ENCODE measurements around the gene GALNT18.

GALNT18 gene

DNA sequence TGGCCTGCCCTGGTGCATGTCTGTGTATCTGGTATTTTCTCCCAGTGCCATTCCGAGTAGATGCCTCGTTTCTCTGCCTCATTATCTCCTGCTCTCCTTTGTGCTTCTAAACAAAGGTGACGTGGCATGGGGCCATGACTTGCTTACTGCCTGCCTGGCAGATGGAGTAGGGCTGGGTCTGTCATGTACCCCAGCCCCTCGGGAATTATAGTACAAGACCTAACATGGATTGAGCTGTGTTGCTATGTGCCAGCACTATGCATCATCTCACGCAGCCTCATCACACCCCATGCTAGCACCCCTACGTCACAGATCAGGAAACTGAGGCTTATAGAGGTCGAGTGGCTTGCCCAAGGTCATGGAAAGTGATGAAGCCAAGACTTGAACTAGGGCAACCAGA lies 88.1 kb downstream of the GALNT18 start (continued):
- TF ChIP-seq IKZF3 (tag by site-specific recombination; IDR thresholded peaks at IDR 0.05) (no peak), ZNF19 (tag by site-specific recombination; IDR thresholded peaks at IDR 0.05; ENCODE audit: low read depth) (no peak), ZNF660 (tag by site-specific recombination; IDR thresholded peaks at IDR 0.05) (no peak), ZNF223 (tag by site-specific recombination; IDR thresholded peaks at IDR 0.05) (no peak), ZNF48 (tag by site-specific recombination; IDR thresholded peaks at IDR 0.05) (no peak), GFI1B (tag by site-specific recombination; IDR thresholded peaks at IDR 0.05) (no peak), SP3 (tag by site-specific recombination; IDR thresholded peaks at IDR 0.05) (no peak), ZNF792 (tag by site-specific recombination; IDR thresholded peaks at IDR 0.05) (no peak), ZBTB21 (tag by site-specific recombination; IDR thresholded peaks at IDR 0.05) (no peak), ZNF146 (tag by site-specific recombination; IDR thresholded peaks at IDR 0.05) (no peak)
- TF ChIP-seq, protein P1, sequence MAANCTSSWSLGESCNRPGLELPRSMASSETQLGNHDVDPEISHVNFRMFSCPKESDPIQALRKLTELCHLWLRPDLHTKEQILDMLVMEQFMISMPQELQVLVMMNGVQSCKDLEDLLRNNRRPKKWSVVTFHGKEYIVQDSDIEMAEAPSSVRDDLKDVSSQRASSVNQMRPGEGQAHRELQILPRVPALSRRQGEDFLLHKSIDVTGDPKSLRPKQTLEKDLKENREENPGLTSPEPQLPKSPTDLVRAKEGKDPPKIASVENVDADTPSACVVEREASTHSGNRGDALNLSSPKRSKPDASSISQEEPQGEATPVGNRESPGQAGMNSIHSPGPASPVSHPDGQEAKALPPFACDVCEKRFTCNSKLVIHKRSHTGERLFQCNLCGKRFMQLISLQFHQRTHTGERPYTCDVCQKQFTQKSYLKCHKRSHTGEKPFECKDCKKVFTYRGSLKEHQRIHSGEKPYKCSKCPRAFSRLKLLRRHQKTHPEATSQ (tag by site-specific recombination; IDR thresholded peaks at IDR 0.05), result no peak
- TF ChIP-seq, protein P2, sequence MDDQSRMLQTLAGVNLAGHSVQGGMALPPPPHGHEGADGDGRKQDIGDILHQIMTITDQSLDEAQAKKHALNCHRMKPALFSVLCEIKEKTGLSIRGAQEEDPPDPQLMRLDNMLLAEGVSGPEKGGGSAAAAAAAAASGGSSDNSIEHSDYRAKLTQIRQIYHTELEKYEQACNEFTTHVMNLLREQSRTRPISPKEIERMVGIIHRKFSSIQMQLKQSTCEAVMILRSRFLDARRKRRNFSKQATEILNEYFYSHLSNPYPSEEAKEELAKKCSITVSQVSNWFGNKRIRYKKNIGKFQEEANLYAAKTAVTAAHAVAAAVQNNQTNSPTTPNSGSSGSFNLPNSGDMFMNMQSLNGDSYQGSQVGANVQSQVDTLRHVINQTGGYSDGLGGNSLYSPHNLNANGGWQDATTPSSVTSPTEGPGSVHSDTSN (CRISPR knock-in tag; IDR thresholded peaks at IDR 0.05), result no peak

DNA sequence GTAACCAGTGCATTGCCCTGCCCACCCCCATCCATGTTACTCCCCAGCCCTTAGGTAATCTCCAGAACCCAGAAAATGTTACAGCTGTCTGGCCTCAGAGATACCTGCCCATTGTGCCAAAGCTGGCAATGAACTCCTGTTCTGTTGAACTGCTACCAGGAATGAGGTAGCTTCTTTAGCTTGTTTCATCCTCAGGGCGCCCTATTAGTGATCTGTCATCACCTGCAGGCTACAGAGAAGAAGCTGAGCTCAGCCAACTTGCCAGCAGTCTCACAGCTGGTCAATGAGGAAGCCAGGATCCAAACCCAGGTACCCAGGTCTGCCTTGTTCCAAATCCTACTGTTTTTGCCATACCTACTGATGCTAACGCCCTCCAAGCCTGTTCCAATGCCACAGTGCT lies 88.7 kb downstream of the GALNT18 start:
- POLR2A ChIA-PET, result no interaction called here
- TF ChIP-seq, protein P3, sequence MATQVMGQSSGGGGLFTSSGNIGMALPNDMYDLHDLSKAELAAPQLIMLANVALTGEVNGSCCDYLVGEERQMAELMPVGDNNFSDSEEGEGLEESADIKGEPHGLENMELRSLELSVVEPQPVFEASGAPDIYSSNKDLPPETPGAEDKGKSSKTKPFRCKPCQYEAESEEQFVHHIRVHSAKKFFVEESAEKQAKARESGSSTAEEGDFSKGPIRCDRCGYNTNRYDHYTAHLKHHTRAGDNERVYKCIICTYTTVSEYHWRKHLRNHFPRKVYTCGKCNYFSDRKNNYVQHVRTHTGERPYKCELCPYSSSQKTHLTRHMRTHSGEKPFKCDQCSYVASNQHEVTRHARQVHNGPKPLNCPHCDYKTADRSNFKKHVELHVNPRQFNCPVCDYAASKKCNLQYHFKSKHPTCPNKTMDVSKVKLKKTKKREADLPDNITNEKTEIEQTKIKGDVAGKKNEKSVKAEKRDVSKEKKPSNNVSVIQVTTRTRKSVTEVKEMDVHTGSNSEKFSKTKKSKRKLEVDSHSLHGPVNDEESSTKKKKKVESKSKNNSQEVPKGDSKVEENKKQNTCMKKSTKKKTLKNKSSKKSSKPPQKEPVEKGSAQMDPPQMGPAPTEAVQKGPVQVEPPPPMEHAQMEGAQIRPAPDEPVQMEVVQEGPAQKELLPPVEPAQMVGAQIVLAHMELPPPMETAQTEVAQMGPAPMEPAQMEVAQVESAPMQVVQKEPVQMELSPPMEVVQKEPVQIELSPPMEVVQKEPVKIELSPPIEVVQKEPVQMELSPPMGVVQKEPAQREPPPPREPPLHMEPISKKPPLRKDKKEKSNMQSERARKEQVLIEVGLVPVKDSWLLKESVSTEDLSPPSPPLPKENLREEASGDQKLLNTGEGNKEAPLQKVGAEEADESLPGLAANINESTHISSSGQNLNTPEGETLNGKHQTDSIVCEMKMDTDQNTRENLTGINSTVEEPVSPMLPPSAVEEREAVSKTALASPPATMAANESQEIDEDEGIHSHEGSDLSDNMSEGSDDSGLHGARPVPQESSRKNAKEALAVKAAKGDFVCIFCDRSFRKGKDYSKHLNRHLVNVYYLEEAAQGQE (tag by site-specific recombination; IDR thresholded peaks at IDR 0.05), result no peak
- TF ChIP-seq ZNF426 (tag by site-specific recombination; IDR thresholded peaks at IDR 0.05) (no peak), KLF16 (tag by site-specific recombination; IDR thresholded peaks at IDR 0.05) (no peak), ZNF707 (tag by site-specific recombination; IDR thresholded peaks at IDR 0.05) (no peak), ZNF155 (tag by site-specific recombination; IDR thresholded peaks at IDR 0.05) (no peak), HOXC10 (CRISPR knock-in tag; IDR thresholded peaks at IDR 0.05) (no peak), ZNF24 (tag by site-specific recombination; IDR thresholded peaks at IDR 0.05) (no peak), ZNF132 (tag by site-specific recombination; IDR thresholded peaks at IDR 0.05; ENCODE audit: borderline replicate concordance) (no peak)
- TF ChIP-seq, protein P4, sequence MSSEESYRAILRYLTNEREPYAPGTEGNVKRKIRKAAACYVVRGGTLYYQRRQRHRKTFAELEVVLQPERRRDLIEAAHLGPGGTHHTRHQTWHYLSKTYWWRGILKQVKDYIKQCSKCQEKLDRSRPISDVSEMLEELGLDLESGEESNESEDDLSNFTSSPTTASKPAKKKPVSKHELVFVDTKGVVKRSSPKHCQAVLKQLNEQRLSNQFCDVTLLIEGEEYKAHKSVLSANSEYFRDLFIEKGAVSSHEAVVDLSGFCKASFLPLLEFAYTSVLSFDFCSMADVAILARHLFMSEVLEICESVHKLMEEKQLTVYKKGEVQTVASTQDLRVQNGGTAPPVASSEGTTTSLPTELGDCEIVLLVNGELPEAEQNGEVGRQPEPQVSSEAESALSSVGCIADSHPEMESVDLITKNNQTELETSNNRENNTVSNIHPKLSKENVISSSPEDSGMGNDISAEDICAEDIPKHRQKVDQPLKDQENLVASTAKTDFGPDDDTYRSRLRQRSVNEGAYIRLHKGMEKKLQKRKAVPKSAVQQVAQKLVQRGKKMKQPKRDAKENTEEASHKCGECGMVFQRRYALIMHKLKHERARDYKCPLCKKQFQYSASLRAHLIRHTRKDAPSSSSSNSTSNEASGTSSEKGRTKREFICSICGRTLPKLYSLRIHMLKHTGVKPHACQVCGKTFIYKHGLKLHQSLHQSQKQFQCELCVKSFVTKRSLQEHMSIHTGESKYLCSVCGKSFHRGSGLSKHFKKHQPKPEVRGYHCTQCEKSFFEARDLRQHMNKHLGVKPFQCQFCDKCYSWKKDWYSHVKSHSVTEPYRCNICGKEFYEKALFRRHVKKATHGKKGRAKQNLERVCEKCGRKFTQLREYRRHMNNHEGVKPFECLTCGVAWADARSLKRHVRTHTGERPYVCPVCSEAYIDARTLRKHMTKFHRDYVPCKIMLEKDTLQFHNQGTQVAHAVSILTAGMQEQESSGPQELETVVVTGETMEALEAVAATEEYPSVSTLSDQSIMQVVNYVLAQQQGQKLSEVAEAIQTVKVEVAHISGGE (tag by site-specific recombination; conservative IDR thresholded peaks at IDR 0.05; ENCODE audit: low read depth), result no peak
- TF ChIP-seq, protein P5, sequence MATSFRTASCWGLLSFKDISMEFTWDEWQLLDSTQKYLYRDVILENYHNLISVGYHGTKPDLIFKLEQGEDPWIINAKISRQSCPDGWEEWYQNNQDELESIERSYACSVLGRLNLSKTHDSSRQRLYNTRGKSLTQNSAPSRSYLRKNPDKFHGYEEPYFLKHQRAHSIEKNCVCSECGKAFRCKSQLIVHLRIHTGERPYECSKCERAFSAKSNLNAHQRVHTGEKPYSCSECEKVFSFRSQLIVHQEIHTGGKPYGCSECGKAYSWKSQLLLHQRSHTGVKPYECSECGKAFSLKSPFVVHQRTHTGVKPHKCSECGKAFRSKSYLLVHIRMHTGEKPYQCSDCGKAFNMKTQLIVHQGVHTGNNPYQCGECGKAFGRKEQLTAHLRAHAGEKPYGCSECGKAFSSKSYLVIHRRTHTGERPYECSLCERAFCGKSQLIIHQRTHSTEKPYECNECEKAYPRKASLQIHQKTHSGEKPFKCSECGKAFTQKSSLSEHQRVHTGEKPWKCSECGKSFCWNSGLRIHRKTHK (tag by site-specific recombination; IDR thresholded peaks at IDR 0.05), result no peak
- TF ChIP-seq, protein P6, sequence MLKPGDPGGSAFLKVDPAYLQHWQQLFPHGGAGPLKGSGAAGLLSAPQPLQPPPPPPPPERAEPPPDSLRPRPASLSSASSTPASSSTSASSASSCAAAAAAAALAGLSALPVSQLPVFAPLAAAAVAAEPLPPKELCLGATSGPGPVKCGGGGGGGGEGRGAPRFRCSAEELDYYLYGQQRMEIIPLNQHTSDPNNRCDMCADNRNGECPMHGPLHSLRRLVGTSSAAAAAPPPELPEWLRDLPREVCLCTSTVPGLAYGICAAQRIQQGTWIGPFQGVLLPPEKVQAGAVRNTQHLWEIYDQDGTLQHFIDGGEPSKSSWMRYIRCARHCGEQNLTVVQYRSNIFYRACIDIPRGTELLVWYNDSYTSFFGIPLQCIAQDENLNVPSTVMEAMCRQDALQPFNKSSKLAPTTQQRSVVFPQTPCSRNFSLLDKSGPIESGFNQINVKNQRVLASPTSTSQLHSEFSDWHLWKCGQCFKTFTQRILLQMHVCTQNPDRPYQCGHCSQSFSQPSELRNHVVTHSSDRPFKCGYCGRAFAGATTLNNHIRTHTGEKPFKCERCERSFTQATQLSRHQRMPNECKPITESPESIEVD (tag by site-specific recombination; IDR thresholded peaks at IDR 0.05), result no peak

More for the DNA sequence above, 88.7 kb downstream of the GALNT18 start:
- no peak overlapping the region for H3K27ac ChIP-seq (ENCODE audit: extremely low read depth, low read depth, low read length)
- no peaks in the 10 kb centered on the region for H3K36me3 ChIP-seq (ENCODE audit: control insufficient read depth in 2 of 2, insufficient read depth in 1 of 2, low read length in 2 of 2)
- no peaks in the 10 kb centered on the region for H3K9me3 ChIP-seq (ENCODE audit: control insufficient read depth, insufficient read depth, low read depth, low read length)
- CTCF ChIA-PET, result no interaction called here
- 0 out of 2 replicates have a peak, but pooled peaks cover 2% of the 10 kb centered on the region for H3K4me1 ChIP-seq (ENCODE audit: control insufficient read depth, insufficient read depth, low read length)
- H3K4me3 ChIP-seq (ENCODE audit: low read depth, low read length), result no peak overlapping the region
